ENCODE results near the gene FYB2. TPM values are rescaled to one million over a fixed set of nuclear protein-coding genes. Genes with fewer than 3 reads are reported as not detected.

The FYB2 gene
- total RNA-seq, 1 donor from 2014 or later: not detected

DNA sequence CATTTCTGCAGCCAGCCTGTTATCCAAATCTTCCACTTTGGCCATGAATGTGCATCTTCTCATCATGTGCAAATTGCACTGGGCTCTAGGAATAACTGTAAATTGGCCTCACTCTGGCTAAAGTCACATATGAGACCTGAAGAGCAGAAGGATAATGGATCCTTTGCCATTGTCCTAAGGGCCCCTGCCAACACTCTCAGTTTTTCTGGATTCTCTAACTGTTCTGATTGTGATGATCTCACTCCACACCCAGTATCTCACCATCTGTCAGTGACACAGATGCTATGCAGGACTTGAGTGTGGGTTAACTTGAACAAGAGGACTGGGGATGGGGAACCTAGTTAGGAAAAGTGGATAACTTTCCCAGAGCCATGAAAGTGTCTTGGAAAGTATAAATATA, 8.5 kb upstream of the FYB2 start:
- TF ChIP-seq, protein P1, sequence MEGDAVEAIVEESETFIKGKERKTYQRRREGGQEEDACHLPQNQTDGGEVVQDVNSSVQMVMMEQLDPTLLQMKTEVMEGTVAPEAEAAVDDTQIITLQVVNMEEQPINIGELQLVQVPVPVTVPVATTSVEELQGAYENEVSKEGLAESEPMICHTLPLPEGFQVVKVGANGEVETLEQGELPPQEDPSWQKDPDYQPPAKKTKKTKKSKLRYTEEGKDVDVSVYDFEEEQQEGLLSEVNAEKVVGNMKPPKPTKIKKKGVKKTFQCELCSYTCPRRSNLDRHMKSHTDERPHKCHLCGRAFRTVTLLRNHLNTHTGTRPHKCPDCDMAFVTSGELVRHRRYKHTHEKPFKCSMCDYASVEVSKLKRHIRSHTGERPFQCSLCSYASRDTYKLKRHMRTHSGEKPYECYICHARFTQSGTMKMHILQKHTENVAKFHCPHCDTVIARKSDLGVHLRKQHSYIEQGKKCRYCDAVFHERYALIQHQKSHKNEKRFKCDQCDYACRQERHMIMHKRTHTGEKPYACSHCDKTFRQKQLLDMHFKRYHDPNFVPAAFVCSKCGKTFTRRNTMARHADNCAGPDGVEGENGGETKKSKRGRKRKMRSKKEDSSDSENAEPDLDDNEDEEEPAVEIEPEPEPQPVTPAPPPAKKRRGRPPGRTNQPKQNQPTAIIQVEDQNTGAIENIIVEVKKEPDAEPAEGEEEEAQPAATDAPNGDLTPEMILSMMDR (IDR thresholded peaks at IDR 0.05): no peak
- Mint-ChIP-seq H3K36me3 (ENCODE audit: unreplicated experiment) (no peaks in the 10 kb centered on the region), H3K4me3 (ENCODE audit: unreplicated experiment) (no peak overlapping the region), H3K27ac (ENCODE audit: unreplicated experiment) (no peak overlapping the region), H3K4me1 (ENCODE audit: unreplicated experiment) (peaks cover 30% of the 10 kb centered on the region), H3K9me3 (ENCODE audit: unreplicated experiment) (no peaks in the 10 kb centered on the region), H3K27me3 (ENCODE audit: unreplicated experiment) (peaks cover 4% of the 10 kb centered on the region)
- no peak for DNase-seq (ENCODE audit: extremely low spot score, unreplicated experiment)

GRCh38 chr1:56825436-56825835, 6.2 kb upstream of the FYB2 start:
- TF ChIP-seq, protein P1 (IDR thresholded peaks at IDR 0.05): no peak
- no peak overlapping the region for H3K4me3 Mint-ChIP-seq (ENCODE audit: unreplicated experiment)
- H3K27ac Mint-ChIP-seq (ENCODE audit: unreplicated experiment): no peak overlapping the region
- DNase-seq (ENCODE audit: extremely low spot score, unreplicated experiment): no peak
- H3K36me3 Mint-ChIP-seq (ENCODE audit: unreplicated experiment): no peaks in the 10 kb centered on the region
- peaks cover 17% of the 10 kb centered on the region for H3K4me1 Mint-ChIP-seq (ENCODE audit: unreplicated experiment)
- H3K9me3 Mint-ChIP-seq (ENCODE audit: unreplicated experiment): no peaks in the 10 kb centered on the region
- H3K27me3 Mint-ChIP-seq (ENCODE audit: unreplicated experiment): peaks cover 4% of the 10 kb centered on the region

GRCh38 chr1:56824938-56825337, 5.7 kb upstream of the FYB2 start:
- Mint-ChIP-seq H3K4me1 (ENCODE audit: unreplicated experiment) (peaks cover 21% of the 10 kb centered on the region), H3K9me3 (ENCODE audit: unreplicated experiment) (no peaks in the 10 kb centered on the region), H3K36me3 (ENCODE audit: unreplicated experiment) (no peaks in the 10 kb centered on the region), H3K4me3 (ENCODE audit: unreplicated experiment) (no peak overlapping the region), H3K27me3 (ENCODE audit: unreplicated experiment) (peaks cover 4% of the 10 kb centered on the region), H3K27ac (ENCODE audit: unreplicated experiment) (no peak overlapping the region)
- DNase-seq (ENCODE audit: extremely low spot score, unreplicated experiment): no peak
- TF ChIP-seq, protein P1 (IDR thresholded peaks at IDR 0.05): no peak

- Mint-ChIP-seq H3K4me1 (ENCODE audit: unreplicated experiment) (peaks cover 20% of the 10 kb centered on the region), H3K9me3 (ENCODE audit: unreplicated experiment) (no peaks in the 10 kb centered on the region), H3K4me3 (ENCODE audit: unreplicated experiment) (no peak overlapping the region), H3K36me3 (ENCODE audit: unreplicated experiment) (no peaks in the 10 kb centered on the region), H3K27ac (ENCODE audit: unreplicated experiment) (no peak overlapping the region), H3K27me3 (ENCODE audit: unreplicated experiment) (peaks cover 4% of the 10 kb centered on the region)
- TF ChIP-seq, protein P1 (IDR thresholded peaks at IDR 0.05): no peak
- no peak for DNase-seq (ENCODE audit: extremely low spot score, unreplicated experiment)
Measured at GRCh38 chr1:56824271-56824670, 5.1 kb upstream of the FYB2 start.

- Mint-ChIP-seq H3K4me3 (ENCODE audit: unreplicated experiment) (no peak overlapping the region), H3K9me3 (ENCODE audit: unreplicated experiment) (no peaks in the 10 kb centered on the region), H3K4me1 (ENCODE audit: unreplicated experiment) (peaks cover 29% of the 10 kb centered on the region), H3K27me3 (ENCODE audit: unreplicated experiment) (peaks cover 4% of the 10 kb centered on the region), H3K27ac (ENCODE audit: unreplicated experiment) (no peak overlapping the region), H3K36me3 (ENCODE audit: unreplicated experiment) (peaks cover 5% of the 10 kb centered on the region)
- no peak for DNase-seq (ENCODE audit: extremely low spot score, unreplicated experiment)
- TF ChIP-seq, protein P1 (IDR thresholded peaks at IDR 0.05): no peak
Measured at GRCh38 chr1:56821462-56821797, 2.2 kb upstream of the FYB2 start.
